SIG-M5 treated with dmso at 0.1 percent for 504 hours (cell line): ENCODE data around the gene MAGEC3.

Experiments
- DNase-seq: peaks from one replicate; lab custom pipeline; 2025; ENCODE audit not compliant: unreplicated experiment; lab: John Stamatoyannopoulos, UW

Gene MAGEC3

DNA sequence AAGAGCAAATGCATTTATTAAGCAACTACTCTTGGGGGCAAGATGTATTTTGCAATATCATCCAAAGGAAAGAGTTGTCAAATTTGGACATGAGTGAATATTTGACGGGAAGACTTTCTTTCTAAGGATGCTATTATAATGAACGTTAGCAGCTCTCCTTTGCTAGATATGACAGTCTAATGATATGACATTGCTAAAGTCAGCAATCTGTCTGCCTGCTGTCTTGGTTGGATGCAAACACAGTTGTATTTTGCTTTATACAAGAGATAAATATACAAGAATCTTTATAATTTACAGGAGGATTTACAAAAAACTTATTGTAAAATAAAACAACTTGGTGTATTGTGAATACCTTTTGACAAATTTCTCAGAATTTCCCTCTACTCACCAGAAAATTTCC is 103.1 kb downstream of the MAGEC3 start:
- no peak for DNase-seq

- DNase-seq, result peak; percentile 17
These were observed 107.3 kb downstream of the MAGEC3 start for GRCh38 chrX:141945426-141945825.

GRCh38 chrX:141947350-141947749 is 109.2 kb downstream of the MAGEC3 start:
- no peak for DNase-seq
